Endodermal cell (in vitro differentiated cells): ENCODE data around the gene CSAD. TPM values are rescaled to one million over a fixed set of nuclear protein-coding genes. Genes with fewer than 3 reads are reported as not detected.

Experiments used
- DNase-seq: peaks from one replicate; pipeline ENCODE4 v3.0.0-alpha.2; 2017
- H3K27ac ChIP-seq: 2 replicates; pipeline ENCODE4 v1.5.1; 2013; ENCODE audit warnings: mild to moderate bottlenecking, low read depth, low read length, moderate library complexity
- H3K27me3 ChIP-seq: 2 replicates; pipeline ENCODE4 v1.6.1; 2013; ENCODE audit warnings: mild to moderate bottlenecking, low read length, moderate library complexity; ENCODE audit not compliant: insufficient read depth, control insufficient read depth, poor library complexity, severe bottlenecking
- H3K36me3 ChIP-seq: 2 replicates; pipeline ENCODE4 v1.7.0; 2013; ENCODE audit warnings: mild to moderate bottlenecking, low read length, moderate library complexity; ENCODE audit not compliant: control insufficient read depth, insufficient read depth
- H3K4me1 ChIP-seq: one replicate; pipeline ENCODE4 v1.7.0; 2013; ENCODE audit warnings: low read length; ENCODE audit not compliant: control insufficient read depth, insufficient read depth
- H3K4me3 ChIP-seq: 2 replicates; pipeline ENCODE4 v1.5.1; 2013; ENCODE audit warnings: mild to moderate bottlenecking, low read length, moderate library complexity
- H3K9ac ChIP-seq: 2 replicates; pipeline ENCODE4 v1.6.1; 2013; ENCODE audit warnings: mild to moderate bottlenecking, low read length, moderate library complexity; ENCODE audit not compliant: poor library complexity, severe bottlenecking; ENCODE audit errors: extremely low read depth
- H3K9me3 ChIP-seq: 2 replicates; pipeline ENCODE4 v1.6.1; 2013; ENCODE audit warnings: mild to moderate bottlenecking, low read length, moderate library complexity; ENCODE audit not compliant: control insufficient read depth
- H3K27ac Mint-ChIP-seq: 2 replicates; pipeline ENCODE4 v1.8.0; 2020; ENCODE audit warnings: mixed read lengths
- H3K27me3 Mint-ChIP-seq: 2 replicates; pipeline ENCODE4 v1.8.0; 2021; ENCODE audit warnings: mild to moderate bottlenecking, mixed read lengths; ENCODE audit not compliant: insufficient read depth
- H3K36me3 Mint-ChIP-seq: 2 replicates; pipeline ENCODE4 v1.8.0; 2020; ENCODE audit warnings: low read depth, mixed read lengths
- H3K4me1 Mint-ChIP-seq: 2 replicates; pipeline ENCODE4 v1.8.0; 2020; ENCODE audit warnings: mixed read lengths
- H3K4me3 Mint-ChIP-seq: 2 replicates; pipeline ENCODE4 v1.8.0; 2020; ENCODE audit warnings: mild to moderate bottlenecking, moderate library complexity, mixed read lengths
- H3K9me3 Mint-ChIP-seq: 2 replicates; pipeline ENCODE4 v1.8.0; 2020; ENCODE audit warnings: mild to moderate bottlenecking, mixed read lengths
- CTCF ChIP-seq: fragments of 200-600 bp; sonication (generic); conservative IDR thresholded peaks from 2 replicates; pipeline ENCODE4 v1.5.0; 2021; ENCODE audit warnings: antibody characterized with exemption, mild to moderate bottlenecking
- WGBS, 2 experiments: methylation state at CpG; one replicate each; pipeline versions ENCODE4 v1.1.5 to v1.1.7; 2013; ENCODE audit warnings: missing lambda C conversion rate in 2 of 2, mixed read lengths in 1 of 2; ENCODE audit not compliant: insufficient coverage in 1 of 2, insufficient read length in 1 of 2; 5-methylcytosine and 5-hydroxymethylcytosine counted together
- long read RNA-seq, 4 experiments: library from polyadenylated mRNA in 2 of 4; library from RNA in 1 of 4; library from capped mRNA in 1 of 4; stranded (forward) in 3 of 4; unstranded in 1 of 4; transcript quantifications; one replicate each; pipeline ENCODE4 v2.0.0, GENCODE V29; 2020 to 2021; ENCODE audit warnings: inconsistent platforms in 1 of 4
- polyA plus RNA-seq, 2 experiments: library from polyadenylated mRNA; stranded (reverse); fragments of 50-300 nt; gene quantifications; one replicate each; pipeline ENCODE4 v1.2.3, GENCODE V29; 2013
- total RNA-seq, 2 donors: library from RNA; stranded (reverse); fragmentation: NEBNext Ultra II Directional in 1 of 2; extraction: Animal tissue kit (Norgen Biotek cat#: 25700) in 1 of 2; gene quantifications; 2 replicates in 1 of 2; 3 replicates in 1 of 2; pipeline ENCODE4 v1.2.1, GENCODE V29; 2021

Gene CSAD
- 10 to 100 TPM; 24.9 to 38.2 TPM for total RNA-seq
- 20.2 TPM for polyA plus RNA-seq (2013, experiment 1 of 2)
- 23.9 TPM for polyA plus RNA-seq (2013, experiment 2 of 2)
- long read RNA-seq, experiment 1, result 0 reads
- long read RNA-seq, experiment 2, partial matches to known transcripts, result 0 of 1 reads
- long read RNA-seq, experiment 2, other reads (novel, unspliced or antisense), result 1 of 1 reads
- long read RNA-seq, experiment 3, partial matches to known transcripts, result 0 of 11 reads
- long read RNA-seq, experiment 3, other reads (novel, unspliced or antisense), result 11 of 11 reads
- long read RNA-seq, experiment 4, partial matches to known transcripts, result 0 of 3 reads
- long read RNA-seq, experiment 4, other reads (novel, unspliced or antisense), result 3 of 3 reads

- DNase-seq, result peak; percentile 100
- peaks cover 9% of the 10 kb centered on the region for H3K27me3 Mint-ChIP-seq
- peak within 1 kb of the TSS; percentile 87 for H3K4me3 Mint-ChIP-seq
- peaks cover 25% of the 10 kb centered on the region for H3K4me1 Mint-ChIP-seq
- Histone ChIP-seq H3K27ac (peak within 1 kb of the TSS; percentile 92), H3K27me3 (no peaks in the 10 kb centered on the region), H3K4me3 (peak within 1 kb of the TSS; percentile 92), H3K9ac (peak within 1 kb of the TSS; percentile 73), H3K36me3 (peaks cover 39% of the 10 kb centered on the region), H3K4me1 (peaks cover 4% of the 10 kb centered on the region), H3K9me3 (peaks cover 8% of the 10 kb centered on the region)
- peak within 1 kb of the TSS; percentile 94 for H3K27ac Mint-ChIP-seq
- no peak for TF ChIP-seq CTCF
- WGBS, 2 experiments, result 0 to 1% methylated on average over 6 to 64 of the region's 70 CpGs
- H3K9me3 Mint-ChIP-seq, result no peaks in the 10 kb centered on the region
- peaks cover 34% of the 10 kb centered on the region for H3K36me3 Mint-ChIP-seq
Measured at GRCh38 chr12:53180220-53180930, at the start of gene CSAD, which contains the start of gene ZNF740. Gene CSAD, minus strand, starts transcription at chr12:53180925. Its CDS starts 7,455 bp downstream, at chr12:53173470. Gene ZNF740, plus strand, starts transcription at chr12:53180722. Its CDS starts 1,262 bp downstream, at chr12:53181984.

- H3K27ac ChIP-seq, result no peak overlapping the region
- DNase-seq, result no peak
- Mint-ChIP-seq H3K9me3 (no peaks in the 10 kb centered on the region), H3K4me3 (no peak overlapping the region), H3K27ac (no peak overlapping the region), H3K36me3 (peaks cover 4% of the 10 kb centered on the region), H3K4me1 (peaks cover 50% of the 10 kb centered on the region), H3K27me3 (peaks cover 29% of the 10 kb centered on the region)
- H3K27me3 ChIP-seq, result peaks cover 8% of the 10 kb centered on the region
- H3K9ac ChIP-seq, result no peak overlapping the region
- H3K9me3 ChIP-seq, result no peaks in the 10 kb centered on the region
- H3K4me1 ChIP-seq, result peaks cover 12% of the 10 kb centered on the region
- WGBS, 2 experiments, result 81 to 83% methylated on average over 1 to 7 of the region's 10 CpGs
- no peaks in the 10 kb centered on the region for H3K36me3 ChIP-seq
- no peak overlapping the region for H3K4me3 ChIP-seq
- no peak for TF ChIP-seq CTCF
Measured at GRCh38 chr12:53230108-53230845, 49.6 kb upstream of the CSAD start.

GRCh38 chr12:53229454-53229853 lies 48.7 kb upstream of the CSAD start:
- Mint-ChIP-seq H3K27me3 (peaks cover 29% of the 10 kb centered on the region), H3K4me1 (peaks cover 51% of the 10 kb centered on the region), H3K4me3 (no peak overlapping the region), H3K27ac (no peak overlapping the region), H3K36me3 (peaks cover 4% of the 10 kb centered on the region), H3K9me3 (no peaks in the 10 kb centered on the region)
- H3K4me1 ChIP-seq, result peaks cover 10% of the 10 kb centered on the region
- no peak overlapping the region for H3K27ac ChIP-seq
- WGBS, 2 experiments, result 87 to 98% methylated on average over 2 of the region's 2 CpGs
- H3K4me3 ChIP-seq, result no peak overlapping the region
- H3K36me3 ChIP-seq, result no peaks in the 10 kb centered on the region
- TF ChIP-seq CTCF, result no peak
- no peak overlapping the region for H3K9ac ChIP-seq
- H3K9me3 ChIP-seq, result no peaks in the 10 kb centered on the region
- DNase-seq, result no peak
- peaks cover 8% of the 10 kb centered on the region for H3K27me3 ChIP-seq
